OCI-LY7 (cell line): ENCODE measurements around the gene AUNIP.

ENCODE experiments used
- EZH2phosphoT487 ChIP-seq: fragments of 200-600 bp; sonication (generic); IDR thresholded peaks from 2 replicates; pipeline ENCODE4 v1.6.1; 2018; ENCODE audit warnings: low read depth, borderline replicate concordance, mild to moderate bottlenecking, mixed run types, antibody characterized with exemption, low read length, moderate library complexity, mixed read lengths
- TF ChIP-seq, protein P1 (sequence below): fragments of 200-600 bp; sonication (generic); conservative IDR thresholded peaks from 2 replicates; pipeline ENCODE4 v1.5.1; 2014; ENCODE audit warnings: mild to moderate bottlenecking, antibody characterized with exemption, low read length, moderate library complexity, mixed read lengths

GRCh38 chr1:25795946-25796810 is 63.1 kb downstream of the AUNIP start:
- TF ChIP-seq, protein P1, sequence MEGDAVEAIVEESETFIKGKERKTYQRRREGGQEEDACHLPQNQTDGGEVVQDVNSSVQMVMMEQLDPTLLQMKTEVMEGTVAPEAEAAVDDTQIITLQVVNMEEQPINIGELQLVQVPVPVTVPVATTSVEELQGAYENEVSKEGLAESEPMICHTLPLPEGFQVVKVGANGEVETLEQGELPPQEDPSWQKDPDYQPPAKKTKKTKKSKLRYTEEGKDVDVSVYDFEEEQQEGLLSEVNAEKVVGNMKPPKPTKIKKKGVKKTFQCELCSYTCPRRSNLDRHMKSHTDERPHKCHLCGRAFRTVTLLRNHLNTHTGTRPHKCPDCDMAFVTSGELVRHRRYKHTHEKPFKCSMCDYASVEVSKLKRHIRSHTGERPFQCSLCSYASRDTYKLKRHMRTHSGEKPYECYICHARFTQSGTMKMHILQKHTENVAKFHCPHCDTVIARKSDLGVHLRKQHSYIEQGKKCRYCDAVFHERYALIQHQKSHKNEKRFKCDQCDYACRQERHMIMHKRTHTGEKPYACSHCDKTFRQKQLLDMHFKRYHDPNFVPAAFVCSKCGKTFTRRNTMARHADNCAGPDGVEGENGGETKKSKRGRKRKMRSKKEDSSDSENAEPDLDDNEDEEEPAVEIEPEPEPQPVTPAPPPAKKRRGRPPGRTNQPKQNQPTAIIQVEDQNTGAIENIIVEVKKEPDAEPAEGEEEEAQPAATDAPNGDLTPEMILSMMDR: no peak
- no peak for TF ChIP-seq EZH2phosphoT487
